Ovary (tissue), 9 donors: ENCODE results near the gene GNAL. TPM values are rescaled to one million over a fixed set of nuclear protein-coding genes. Genes with fewer than 3 reads are reported as not detected.

Experiments
- DNase-seq, 5 donors: peaks; one replicate each; pipeline ENCODE4 v3.0.0-alpha.2; 2019 to 2020
- H3K27ac ChIP-seq, 2 donors: fragments of 200-600 bp; one replicate each; pipeline versions ENCODE4 v1.5.1 to v1.8.0; 2019 to 2022
- H3K27me3 ChIP-seq: fragments of 200-600 bp; one replicate; pipeline ENCODE4 v1.8.0; 2022
- H3K36me3 ChIP-seq: fragments of 200-600 bp; sonication (generic); one replicate; pipeline ENCODE4 v1.5.1; 2019
- H3K4me1 ChIP-seq: one replicate; pipeline ENCODE4 v1.8.1; 2013; ENCODE audit warnings: mild to moderate bottlenecking, moderate library complexity; ENCODE audit not compliant: insufficient read depth
- H3K4me3 ChIP-seq: fragments of 200-600 bp; sonication (generic); one replicate; pipeline ENCODE4 v1.5.1; 2017
- H3K9me3 ChIP-seq, 2 donors: fragments of 200-600 bp in 1 of 2; sonication (generic) in 1 of 2; one replicate each; pipeline versions ENCODE4 v1.5.1 to v1.8.1; 2013 to 2019; ENCODE audit warnings: mild to moderate bottlenecking in 1 of 2, moderate library complexity in 1 of 2
- EP300 ChIP-seq: sonication (generic); formaldehyde crosslinking; IDR thresholded peaks from one replicate; pipeline ENCODE4 v1.6.1; 2017; ENCODE audit warnings: antibody characterized with exemption
- POLR2A ChIP-seq: fragments of 450-650 bp; IDR thresholded peaks from one replicate; pipeline ENCODE4 v1.6.1; 2017; ENCODE audit warnings: antibody characterized with exemption, mild to moderate bottlenecking, moderate library complexity
- WGBS, 3 donors: extraction: QIAGEN DNeasy Blood & Tissue Kit in 1 of 3; methylation state at CpG; one replicate each; pipeline versions ENCODE4 v1.1.5 to v1.1.7; 2013 to 2017; 5-methylcytosine and 5-hydroxymethylcytosine counted together
- intact Hi-C, 4 donors: fragments of 100-400 bp; cut with DNase I; formaldehyde crosslinking; loops; one replicate each; pipeline versions ENCODE4 v1.11.0 to v1.15.1; 2022 to 2023
- polyA plus RNA-seq, 2 donors: library from polyadenylated mRNA; stranded (reverse); fragments of 200-250 nt in 1 of 2; fragments of 350-450 nt in 1 of 2; fragmentation: Illumina TruSeq in 1 of 2; extraction: RNeasy Lipid Tissue Mini Kit (QIAGEN cat#74804) in 1 of 2; gene quantifications; one replicate each; pipeline ENCODE4 v1.2.3, GENCODE V29; 2013 to 2014
- total RNA-seq, 7 donors: library from RNA; depleted of rRNA in 2 of 7; stranded (reverse); fragments of >200 nt in 2 of 7; fragmentation: NEBNext Ultra II Directional in 3 of 7; extraction: Animal tissue kit (Norgen Biotek cat#: 25700) in 3 of 7; gene quantifications; one replicate each; pipeline versions ENCODE4 v1.1.0 to v1.2.4, GENCODE V29; 2016 to 2023
- TF ChIP-seq, protein P1 (sequence below), 3 donors: fragments of 450-650 bp in 2 of 3; fragments of 200-600 bp in 1 of 3; IDR thresholded peaks; one replicate each; pipeline versions ENCODE4 v1.5.1 to v1.8.0; 2016 to 2022; ENCODE audit warnings: antibody characterized with exemption in 3 of 3, mild to moderate bottlenecking in 1 of 3
- donor health status: DM: no; HTN: no; CAD: no; lungs with moderate emphysema.
- donor health status: DM: no; HTN: no; CAD: no.
- donor health status: Bipolar disorder and iron deficiency.
- donor health status: DM: yes; HTN: yes; CAD: no.
- donor health status: DM: no; HTN: no; CAD: no.
- donor health status: DM: yes; HTN: yes; CAD: no.

The GNAL gene
- total and polyA plus RNA-seq, 9 donors, result 1.6 to 15.4 (median 3.4) TPM

DNA sequence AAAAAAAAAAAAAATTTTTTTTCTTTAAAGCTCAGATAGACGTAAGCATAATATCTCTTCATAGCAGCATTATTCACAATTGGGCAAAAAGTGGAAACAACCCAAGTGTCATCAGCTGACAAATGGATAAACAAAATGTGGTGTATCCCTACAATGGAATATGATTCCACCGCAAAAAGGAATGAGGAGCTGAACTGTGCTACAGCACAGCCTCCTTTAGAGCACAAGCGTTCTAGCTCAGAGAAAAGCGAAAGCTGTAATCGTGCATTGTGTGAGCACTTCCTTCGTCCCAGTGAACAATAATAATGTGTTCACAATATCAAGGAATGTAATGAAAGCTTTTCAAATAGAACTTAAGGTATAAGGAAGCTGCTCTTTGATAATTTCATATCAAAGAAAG is 150.5 kb downstream of the GNAL start:
- Histone ChIP-seq H3K4me3 (no peak overlapping the region), H3K27me3 (no peaks in the 10 kb centered on the region), H3K9me3 (no peaks in the 10 kb centered on the region), H3K36me3 (no peaks in the 10 kb centered on the region), H3K4me1 (no peaks in the 10 kb centered on the region), H3K27ac (no peak overlapping the region)
- 72 to 85% (median 79%) methylated on average over 6 of the region's 6 CpGs for WGBS, 3 donors
- TF ChIP-seq, protein P1, sequence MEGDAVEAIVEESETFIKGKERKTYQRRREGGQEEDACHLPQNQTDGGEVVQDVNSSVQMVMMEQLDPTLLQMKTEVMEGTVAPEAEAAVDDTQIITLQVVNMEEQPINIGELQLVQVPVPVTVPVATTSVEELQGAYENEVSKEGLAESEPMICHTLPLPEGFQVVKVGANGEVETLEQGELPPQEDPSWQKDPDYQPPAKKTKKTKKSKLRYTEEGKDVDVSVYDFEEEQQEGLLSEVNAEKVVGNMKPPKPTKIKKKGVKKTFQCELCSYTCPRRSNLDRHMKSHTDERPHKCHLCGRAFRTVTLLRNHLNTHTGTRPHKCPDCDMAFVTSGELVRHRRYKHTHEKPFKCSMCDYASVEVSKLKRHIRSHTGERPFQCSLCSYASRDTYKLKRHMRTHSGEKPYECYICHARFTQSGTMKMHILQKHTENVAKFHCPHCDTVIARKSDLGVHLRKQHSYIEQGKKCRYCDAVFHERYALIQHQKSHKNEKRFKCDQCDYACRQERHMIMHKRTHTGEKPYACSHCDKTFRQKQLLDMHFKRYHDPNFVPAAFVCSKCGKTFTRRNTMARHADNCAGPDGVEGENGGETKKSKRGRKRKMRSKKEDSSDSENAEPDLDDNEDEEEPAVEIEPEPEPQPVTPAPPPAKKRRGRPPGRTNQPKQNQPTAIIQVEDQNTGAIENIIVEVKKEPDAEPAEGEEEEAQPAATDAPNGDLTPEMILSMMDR (IDR thresholded peaks at IDR 0.05), result no peak
- no peak for TF ChIP-seq POLR2A
- TF ChIP-seq EP300, result no peak
- intact Hi-C loops, result no loop called here
- DNase-seq, result no peak

DNA sequence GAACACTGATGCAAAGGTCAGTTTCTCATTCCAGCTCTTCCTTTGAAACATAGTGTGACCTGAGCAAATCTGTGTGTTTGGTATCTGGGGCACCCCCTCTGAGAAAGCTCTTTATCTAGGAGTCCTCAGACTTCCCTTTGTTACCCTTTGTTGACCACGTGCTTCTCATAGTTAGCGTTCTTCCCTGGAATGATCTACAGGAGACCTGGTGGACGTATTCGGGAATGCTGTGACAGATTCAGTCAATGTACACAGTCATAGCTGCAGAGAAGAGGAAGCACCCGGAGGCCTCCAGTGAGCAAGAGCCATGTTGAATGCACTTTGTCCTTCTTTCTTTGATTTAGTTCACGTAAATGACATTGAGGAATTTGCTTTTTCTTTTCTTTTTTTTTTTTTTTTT is 151.4 kb downstream of the GNAL start:
- no peak for TF ChIP-seq POLR2A
- TF ChIP-seq EP300, result no peak
- TF ChIP-seq, protein P1 (IDR thresholded peaks at IDR 0.05), result no peak
- Histone ChIP-seq H3K27ac (no peak overlapping the region), H3K27me3 (no peaks in the 10 kb centered on the region), H3K4me3 (no peak overlapping the region), H3K36me3 (no peaks in the 10 kb centered on the region), H3K4me1 (no peaks in the 10 kb centered on the region), H3K9me3 (no peaks in the 10 kb centered on the region)
- DNase-seq, result no peak
- 70 to 73% (median 72%) methylated on average over 6 of the region's 6 CpGs for WGBS, 3 donors
- intact Hi-C loops, result no loop called here

DNA sequence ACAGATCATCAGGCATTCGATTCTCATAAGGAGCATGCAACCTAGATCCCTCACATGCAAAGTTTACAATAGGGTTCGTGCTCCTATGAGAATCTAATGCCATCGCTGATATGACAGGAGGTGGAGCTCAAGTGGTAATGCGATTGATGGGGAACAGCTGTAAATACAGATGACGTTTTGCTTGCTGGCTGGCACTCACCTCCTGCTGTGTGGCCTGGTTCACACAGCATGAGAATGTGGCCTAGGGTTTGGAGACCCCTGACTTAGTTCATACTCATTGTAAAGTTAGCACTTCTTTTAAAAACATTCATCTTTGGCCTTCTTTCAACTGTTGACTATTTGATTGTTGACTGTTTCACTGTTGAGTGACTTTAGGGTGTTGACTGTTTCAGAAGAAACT is 153.5 kb downstream of the GNAL start:
- Histone ChIP-seq H3K27me3 (no peaks in the 10 kb centered on the region), H3K4me1 (no peaks in the 10 kb centered on the region), H3K9me3 (no peaks in the 10 kb centered on the region), H3K36me3 (no peaks in the 10 kb centered on the region), H3K4me3 (no peak overlapping the region), H3K27ac (no peak overlapping the region)
- WGBS, 3 donors, result 83 to 86% (median 86%) methylated on average over 5 of the region's 5 CpGs
- intact Hi-C loops, result no loop called here
- no peak for DNase-seq
- TF ChIP-seq POLR2A (no peak), EP300 (no peak)
- TF ChIP-seq, protein P1 (IDR thresholded peaks at IDR 0.05), result no peak

DNA sequence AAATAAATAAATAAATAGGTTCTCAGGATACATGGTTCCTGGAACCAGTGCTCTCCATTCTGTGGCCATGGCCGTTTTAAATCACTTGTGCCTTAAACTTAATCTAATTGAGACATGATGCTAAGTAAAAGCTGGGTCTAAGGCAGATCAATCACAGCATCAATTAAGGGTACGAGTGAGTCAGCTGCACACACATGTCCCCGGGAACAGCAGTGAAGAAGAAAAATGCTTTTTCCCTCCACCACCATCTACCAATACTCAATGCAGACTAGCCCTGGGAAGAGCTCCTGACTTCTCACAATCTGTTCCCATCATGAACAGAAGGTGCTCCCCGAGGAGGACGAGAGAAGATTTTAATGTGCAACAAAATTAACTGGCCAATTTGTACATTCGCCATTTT is 155.4 kb downstream of the GNAL start:
- Histone ChIP-seq H3K36me3 (no peaks in the 10 kb centered on the region), H3K9me3 (no peaks in the 10 kb centered on the region), H3K4me1 (no peaks in the 10 kb centered on the region), H3K4me3 (no peak overlapping the region), H3K27me3 (no peaks in the 10 kb centered on the region), H3K27ac (no peak overlapping the region)
- 85 to 88% (median 87%) methylated on average over 6 of the region's 6 CpGs for WGBS, 3 donors
- TF ChIP-seq EP300 (no peak), POLR2A (no peak)
- TF ChIP-seq, protein P1 (IDR thresholded peaks at IDR 0.05), result no peak
- intact Hi-C loops, result no loop called here
- DNase-seq, result no peak

DNA sequence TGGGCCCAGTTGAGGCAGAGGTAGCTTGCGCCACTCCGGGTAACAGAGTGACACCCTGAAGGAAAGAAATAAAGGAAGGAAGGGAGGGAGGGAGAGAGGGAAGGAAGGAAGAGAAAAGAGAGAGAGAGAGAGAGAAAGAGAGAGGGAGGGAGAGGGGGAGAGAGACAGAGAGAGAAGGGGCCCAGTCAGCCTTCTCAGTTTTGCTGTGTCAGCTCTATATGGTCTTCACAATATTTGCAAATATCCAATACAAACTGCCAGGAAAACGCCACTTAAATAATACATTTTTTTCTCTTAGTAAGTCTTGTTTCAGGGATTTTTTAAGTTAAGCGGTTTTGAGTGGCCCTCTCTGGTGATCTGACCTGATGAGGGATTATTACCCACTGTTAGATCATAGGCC is 156.6 kb downstream of the GNAL start:
- no peaks in the 10 kb centered on the region for H3K27me3 ChIP-seq
- H3K27ac ChIP-seq, result no peak overlapping the region
- H3K36me3 ChIP-seq, result no peaks in the 10 kb centered on the region
- DNase-seq, result no peak
- intact Hi-C loops, result no loop called here
- no peaks in the 10 kb centered on the region for H3K9me3 ChIP-seq
- TF ChIP-seq EP300 (no peak), POLR2A (no peak)
- TF ChIP-seq, protein P1 (IDR thresholded peaks at IDR 0.05), result no peak
- H3K4me1 ChIP-seq, result no peaks in the 10 kb centered on the region
- H3K4me3 ChIP-seq, result no peak overlapping the region
- WGBS, 3 donors, result 85 to 89% (median 89%) methylated on average over 4 of the region's 4 CpGs
